NCI-H2029 (cell line): ENCODE measurements around the gene SFXN2.
"Not testable (repeated sequence)": the region's sequence is repeated elsewhere in the genome, so short reads cannot be mapped to it uniquely, and the experiment has no call there.

ENCODE experiments used
- DNase-seq: peaks from one replicate; lab custom pipeline; 2025; lab: John Stamatoyannopoulos, UW

SFXN2 gene

DNA sequence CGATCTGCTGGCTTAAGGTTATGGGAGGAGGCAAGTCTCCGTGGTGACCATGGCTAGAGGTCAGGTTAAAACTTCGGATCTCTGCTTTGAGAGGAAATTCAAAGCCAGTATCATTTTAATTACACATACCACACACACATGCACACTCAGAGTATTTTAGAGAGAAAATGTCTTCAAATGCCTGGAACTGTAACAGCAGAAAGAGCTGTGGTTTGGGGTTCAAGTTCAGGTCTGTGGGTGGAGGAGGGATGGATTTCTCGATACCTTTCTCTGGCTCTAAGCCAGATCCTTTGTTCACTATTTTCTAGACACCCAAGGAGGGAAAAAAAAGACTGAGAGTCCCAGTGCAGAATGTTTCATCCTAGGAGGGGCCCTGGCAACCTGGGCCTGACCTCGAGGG is 32.7 kb upstream of the SFXN2 start:
- DNase-seq, result no peak

- no peak for DNase-seq
Measured at GRCh38 chr10:102682416-102682815, 32.0 kb upstream of the SFXN2 start.

DNA sequence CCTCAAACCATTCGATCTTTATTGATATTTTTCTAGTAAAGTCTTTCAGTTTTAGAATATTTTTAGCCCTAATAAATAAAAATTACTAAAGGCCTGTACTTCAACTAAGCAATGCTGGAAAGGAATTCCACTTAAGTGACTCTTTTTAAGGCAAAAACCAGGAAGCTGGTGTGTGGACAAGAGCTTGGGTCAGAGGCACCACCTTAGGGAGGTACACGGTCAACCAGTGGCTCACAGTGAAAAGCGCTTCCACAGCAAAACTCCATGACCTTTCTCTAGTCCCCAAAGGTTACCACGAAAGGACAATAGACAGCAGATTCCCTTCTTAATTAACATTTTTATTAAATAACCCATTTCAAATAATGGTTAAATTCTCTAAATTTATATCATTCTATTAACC is 31.5 kb upstream of the SFXN2 start:
- no peak for DNase-seq

DNA sequence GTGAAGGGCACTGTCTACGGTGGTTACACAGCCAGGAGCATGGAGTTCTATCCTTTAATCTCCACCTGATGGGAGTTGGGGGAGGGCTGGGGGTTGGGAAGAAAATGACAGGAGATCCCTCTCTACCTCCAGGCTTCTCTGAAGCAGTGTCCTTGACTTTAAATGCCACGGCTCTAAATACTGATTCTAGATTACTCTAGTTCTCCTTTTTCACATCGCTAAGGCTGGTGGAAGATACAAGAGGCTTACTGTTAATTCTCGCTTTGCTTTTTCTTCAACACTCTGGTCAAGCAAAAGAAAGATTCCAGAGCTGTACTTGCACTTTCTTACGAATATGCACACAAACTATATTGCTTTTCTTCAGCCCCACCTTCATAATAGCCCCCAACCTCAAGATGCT is 30.7 kb upstream of the SFXN2 start:
- no peak for DNase-seq

DNA sequence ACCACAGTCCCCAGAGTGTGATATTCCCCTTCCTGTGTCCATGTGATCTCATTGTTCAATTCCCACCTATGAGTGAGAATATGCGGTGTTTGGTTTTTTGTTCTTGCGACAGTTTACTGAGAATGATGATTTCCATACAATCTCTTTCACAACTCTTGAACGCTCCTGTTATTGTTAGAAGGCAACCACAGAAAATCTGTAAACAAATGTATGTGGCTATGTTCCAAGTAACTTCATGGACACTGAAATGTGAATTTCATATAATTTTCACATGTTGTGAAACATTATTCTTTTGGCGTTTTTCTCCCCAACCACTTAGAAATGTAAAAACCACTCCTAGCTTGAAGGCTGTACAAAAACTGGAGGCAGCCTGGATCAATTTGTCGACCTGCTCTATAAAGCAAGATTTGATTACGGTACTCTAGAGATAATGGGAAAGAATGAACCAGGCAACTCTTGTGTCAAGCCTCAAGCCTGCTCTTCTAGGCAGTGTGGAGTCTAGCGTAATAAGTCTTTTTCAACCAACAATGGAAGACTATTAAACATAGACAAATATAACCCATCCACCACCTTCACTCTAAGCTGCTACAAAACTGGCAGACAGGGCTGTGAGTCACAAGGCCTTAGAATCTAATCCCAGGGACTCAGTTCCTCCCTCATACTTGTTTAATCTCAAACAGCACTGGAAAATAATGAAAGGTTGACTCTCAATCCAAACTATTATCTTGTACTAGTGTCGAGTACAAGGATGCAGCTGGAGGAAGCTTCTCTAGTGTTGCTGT is 23.0 kb upstream of the SFXN2 start:
- no peak for DNase-seq

GRCh38 chr10:102695401-102695800 is 19.0 kb upstream of the SFXN2 start:
- DNase-seq, result not testable (repeated sequence)

GRCh38 chr10:102696736-102697135 is 17.7 kb upstream of the SFXN2 start:
- DNase-seq, result no peak

DNA sequence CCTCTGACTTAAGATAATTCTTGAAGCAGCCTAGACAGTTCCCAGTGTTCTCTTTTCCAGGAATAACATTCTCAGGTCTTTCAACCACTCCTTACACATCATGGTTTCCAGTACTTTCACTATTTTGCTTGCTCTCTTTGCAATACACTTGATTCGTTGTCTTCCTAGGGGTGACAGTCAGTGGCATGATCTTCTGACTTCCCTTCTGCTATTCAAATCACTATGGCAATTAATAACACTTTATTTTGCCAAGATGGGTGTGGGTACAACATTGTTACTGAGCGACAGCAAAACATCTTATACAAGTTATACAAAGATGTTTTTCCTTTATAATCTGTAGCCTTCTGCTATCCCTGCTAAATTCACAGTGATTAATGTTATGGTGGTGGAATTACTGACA is 15.5 kb upstream of the SFXN2 start:
- no peak for DNase-seq

- no peak for DNase-seq
Measured at GRCh38 chr10:102701272-102701671, 13.2 kb upstream of the SFXN2 start.

GRCh38 chr10:102701796-102702195 is 12.6 kb upstream of the SFXN2 start:
- DNase-seq, result no peak

- no peak for DNase-seq
Measured at GRCh38 chr10:102702742-102703141, 11.7 kb upstream of the SFXN2 start.

DNA sequence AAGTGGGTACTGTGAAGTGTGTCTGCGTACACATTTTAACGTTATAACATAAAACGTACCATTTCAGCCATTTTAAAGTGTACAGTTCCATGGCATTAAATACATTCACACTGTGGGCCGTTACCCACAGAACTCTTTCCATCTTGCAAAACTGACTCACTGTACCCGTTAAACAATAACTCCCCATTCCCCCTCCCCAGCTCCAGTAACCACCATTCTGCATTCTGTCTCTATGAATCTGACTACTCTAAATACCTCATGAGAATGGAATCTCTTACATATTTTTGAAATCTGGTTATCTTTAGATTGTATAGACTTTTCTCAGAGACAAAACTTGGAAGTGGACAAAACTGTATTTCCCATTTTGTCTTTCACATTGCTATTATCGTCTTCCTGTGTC is 9.5 kb upstream of the SFXN2 start:
- DNase-seq, result no peak

DNA sequence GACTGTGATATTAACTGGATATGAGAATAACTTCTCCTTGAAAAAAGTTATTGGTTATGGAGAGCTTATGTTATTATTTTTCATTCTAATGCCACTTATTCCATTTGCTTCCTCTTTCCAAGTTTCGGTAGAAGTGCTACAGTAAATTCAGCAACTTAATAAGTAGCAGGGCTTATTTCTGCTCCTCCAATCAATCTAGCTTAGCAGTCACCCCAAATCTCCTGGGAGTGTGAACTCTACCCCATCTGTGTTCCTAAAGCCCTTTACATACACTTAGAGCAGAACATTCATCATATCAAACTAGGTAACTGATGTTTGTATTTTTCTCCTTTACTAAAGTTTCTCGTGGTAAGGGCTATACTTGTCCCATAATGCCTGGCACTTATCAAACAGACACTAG is 8.9 kb upstream of the SFXN2 start:
- no peak for DNase-seq

DNA sequence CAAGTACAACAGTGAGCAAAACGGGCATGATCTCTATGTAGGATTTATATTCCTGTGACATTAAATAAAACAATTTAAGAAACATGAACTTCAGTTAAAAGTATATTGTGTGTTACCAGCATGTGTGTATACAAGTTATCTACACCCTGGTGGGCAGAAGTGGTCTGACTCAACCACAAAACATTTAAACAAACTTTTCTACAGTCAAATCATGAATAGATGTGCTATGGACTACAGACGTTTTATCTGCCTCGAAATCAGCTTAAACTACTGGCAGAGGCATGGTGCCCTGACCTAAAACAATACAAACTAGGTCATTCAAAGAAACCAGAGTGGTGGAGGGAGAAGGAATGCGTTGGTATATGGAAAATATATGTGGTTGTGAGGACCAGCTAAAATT is 3.8 kb upstream of the SFXN2 start:
- no peak for DNase-seq

DNA sequence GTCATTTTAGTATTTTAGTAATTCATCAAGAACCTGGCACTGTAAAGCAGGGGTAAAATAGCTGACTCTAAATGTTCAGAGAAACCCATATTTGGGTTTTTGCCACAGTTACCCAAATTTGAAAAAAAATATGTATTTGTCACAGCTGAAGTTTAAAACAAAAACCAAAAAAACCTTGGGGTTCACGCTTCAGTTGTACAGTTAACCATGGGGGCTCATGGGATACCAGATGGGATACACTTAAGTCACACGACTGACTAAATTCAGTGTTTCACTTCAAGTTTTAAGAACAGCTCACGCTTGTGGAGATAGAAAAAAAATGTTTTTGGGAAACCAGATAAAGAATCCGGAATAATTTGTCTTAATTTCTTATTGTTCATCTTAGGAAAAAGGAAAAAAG is 2.3 kb upstream of the SFXN2 start:
- DNase-seq, result no peak

DNA sequence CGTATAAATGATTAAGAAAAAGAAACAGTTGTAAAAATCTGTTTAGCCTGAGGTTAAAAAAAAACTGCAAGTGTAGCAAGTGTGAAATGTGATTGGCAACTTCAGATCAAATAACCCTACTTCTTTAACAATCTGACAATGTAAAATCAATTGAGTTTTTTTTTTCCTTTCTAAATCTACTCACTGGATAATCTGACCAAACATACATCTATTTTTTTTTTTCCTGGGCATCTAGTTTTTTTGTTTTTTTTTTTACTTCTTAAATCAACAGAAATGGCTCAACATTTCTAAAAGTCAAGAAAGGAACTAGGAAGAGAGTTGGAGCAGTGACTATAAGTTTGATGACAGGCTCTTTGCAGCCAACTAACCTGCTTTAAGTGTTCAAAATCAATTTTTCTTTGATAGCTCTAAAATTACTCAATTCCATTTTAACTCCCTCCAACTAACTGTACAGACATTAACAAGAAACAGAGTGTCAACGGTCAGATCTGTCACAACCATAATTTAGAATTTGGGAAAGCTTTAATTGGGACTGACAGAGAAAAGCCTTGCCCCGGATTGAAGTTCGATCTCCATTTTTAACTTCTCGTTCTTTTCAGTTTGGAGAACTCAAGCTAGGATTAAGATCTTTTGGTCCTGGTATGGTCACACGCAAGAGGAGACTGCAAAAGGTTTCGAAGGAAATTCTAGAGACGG is 1.4 kb upstream of the SFXN2 start:
- no peak for DNase-seq

GRCh38 chr10:102713539-102713813 is 960 bp upstream of the SFXN2 start:
- DNase-seq, result no peak

- peak; percentile 86 for DNase-seq
Measured at GRCh38 chr10:102713814-102714620, 419 bp upstream of the SFXN2 start, which contains the start of gene ARL3. Gene ARL3, minus strand, starts transcription at chr10:102714397. Its CDS starts 122 bp downstream, at chr10:102714275.

- DNase-seq, result no peak
Measured at GRCh38 chr10:102715880-102716279, 1.4 kb downstream of the SFXN2 start.

DNA sequence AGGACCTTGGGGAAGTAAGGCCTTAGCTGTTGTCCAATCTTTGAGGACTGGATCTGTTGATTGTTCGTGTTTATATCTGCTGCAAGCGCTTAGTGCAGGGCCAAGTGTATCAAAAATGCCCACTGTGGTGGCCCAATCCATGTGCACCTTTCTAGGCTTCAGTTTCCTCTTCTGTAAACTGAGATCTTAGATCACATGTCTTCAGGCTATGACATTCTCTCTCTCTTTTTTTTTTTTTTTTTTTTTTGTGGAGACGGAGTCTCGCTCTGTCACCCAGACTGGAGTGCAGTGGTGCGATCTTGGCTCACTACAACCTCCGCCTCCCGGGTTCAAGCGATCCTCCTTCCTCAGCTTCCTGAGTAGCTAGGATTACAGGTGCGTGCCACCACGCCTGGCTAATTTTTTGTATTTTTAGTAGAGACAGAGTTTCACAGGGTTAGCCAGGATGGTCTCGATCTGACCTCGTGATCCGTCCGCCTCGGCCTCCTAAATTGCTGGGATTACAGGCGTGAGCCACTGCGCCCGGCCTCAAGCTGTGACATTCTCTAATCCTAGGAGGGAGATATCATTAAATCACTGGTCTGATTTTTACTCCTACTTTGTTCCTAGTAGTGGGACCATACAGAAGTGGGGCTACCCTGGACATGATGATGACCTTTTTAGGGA is 2.6 kb downstream of the SFXN2 start:
- not testable (repeated sequence) for DNase-seq

DNA sequence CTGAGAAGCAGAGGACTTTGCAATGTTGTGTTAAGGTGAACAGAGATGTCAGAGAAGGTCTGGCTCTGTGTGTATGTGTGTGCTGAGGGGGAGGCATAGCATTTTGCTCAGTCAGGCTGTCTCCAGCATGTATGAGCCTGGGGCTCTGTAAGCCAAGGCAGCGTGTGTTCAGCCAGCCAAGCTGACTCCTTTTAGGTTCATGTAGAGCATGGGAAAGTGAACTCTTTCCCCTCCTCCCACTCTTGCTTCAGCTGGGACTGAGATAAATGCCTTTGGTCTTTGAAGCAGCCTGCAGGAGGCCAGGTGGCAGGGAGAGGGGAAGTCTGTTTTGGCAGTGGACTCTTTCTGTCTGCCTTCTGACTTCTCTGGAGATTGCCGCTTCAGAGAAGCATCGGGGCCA is 3.8 kb downstream of the SFXN2 start:
- no peak for DNase-seq

GRCh38 chr10:102720337-102720736 is 5.9 kb downstream of the SFXN2 start:
- no peak for DNase-seq
